HG03108 (cell line): ENCODE results near the gene FAM13C.
"Not testable (repeated sequence)": the region's sequence is repeated elsewhere in the genome, so short reads cannot be mapped to it uniquely, and the experiment has no call there.

Experiments used
- ATAC-seq: cut with Tn5 transposase; IDR thresholded peaks from one replicate; pipeline ENCODE4 v1.9.1; 2021; ENCODE audit warnings: moderate library complexity; ENCODE audit not compliant: unreplicated experiment

Gene FAM13C

DNA sequence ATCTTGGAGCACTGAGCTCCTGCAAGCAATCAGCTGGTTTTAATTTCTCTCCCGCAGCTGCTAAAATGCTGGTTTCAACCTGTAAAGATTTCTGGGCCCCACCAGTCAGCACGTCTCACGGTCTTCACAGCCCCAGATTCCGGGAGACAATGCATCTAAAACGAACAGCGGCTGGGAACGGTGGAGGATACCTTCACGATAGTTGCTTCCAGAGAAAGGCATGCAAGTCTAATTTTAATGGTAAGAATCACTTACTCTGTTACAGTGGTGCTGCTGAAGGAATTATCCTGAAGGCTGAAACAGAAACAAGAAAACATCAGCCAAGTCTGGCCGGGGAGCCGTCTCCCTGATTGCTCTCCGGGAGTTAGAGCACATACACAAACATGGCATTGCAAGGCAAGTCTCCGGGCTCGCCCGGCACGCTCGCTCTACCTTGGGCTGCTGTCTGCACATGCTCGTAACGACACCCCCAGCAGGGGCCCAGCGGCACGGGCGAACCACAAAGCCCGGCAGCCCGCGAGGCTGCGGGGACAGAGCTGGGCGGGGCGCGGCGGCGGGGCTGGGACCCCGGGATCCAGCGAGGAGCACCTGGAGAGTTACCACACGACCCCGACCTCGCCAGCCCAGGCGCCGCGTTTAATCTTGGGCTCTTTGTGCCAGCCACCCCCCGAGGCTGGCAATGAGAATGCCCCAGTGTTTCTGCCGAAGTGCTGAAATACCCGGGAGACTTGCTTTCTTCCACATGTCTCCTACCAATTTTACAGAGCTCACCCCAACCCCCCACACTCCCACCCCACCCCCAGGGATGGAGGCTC, at the start of gene FAM13C:
Gene FAM13C, minus strand, starts transcription at position 406 of the 815 bp plus-strand sequence. Its CDS starts 89 bp downstream, at position 317.
- ATAC-seq: no peak

DNA sequence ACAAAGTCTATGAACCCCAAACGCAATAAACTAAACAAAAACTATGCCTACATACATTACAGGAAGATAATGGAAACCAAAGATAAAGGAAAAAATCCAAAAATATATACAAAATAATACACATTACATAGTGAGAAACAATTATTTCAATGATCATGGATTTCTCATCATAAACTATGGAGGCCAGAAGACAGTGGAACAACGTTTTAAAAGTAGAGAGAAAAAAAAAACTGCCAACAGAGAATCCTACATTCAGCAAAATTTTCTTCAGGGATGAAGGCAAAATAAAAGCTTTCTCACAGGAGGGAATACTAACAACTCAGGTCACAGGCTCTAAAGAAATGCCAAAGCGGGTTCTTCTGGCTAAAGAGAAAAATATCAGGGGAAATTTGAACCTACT, 42.9 kb upstream of the FAM13C start:
- no peak for ATAC-seq

DNA sequence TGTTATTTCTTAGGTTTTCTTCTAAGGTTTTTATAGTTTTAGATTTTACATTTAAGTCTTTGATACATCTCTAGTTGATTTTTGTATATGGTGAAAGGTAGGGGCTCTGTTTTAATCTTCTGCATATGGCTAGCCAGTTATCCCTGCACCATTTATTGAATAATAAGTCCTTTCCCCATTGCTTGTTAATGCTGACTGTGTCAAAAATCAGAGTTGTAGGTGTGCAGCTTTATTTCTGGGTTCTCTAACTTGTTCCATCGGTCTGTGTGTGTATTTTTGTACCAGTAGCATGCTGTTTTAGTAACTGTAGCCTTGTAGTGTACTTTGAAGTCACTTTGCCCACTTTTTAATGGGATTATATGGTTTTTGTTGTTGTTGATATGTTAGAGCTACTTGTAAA, 37.9 kb upstream of the FAM13C start:
- ATAC-seq: no peak

- not testable (repeated sequence) for ATAC-seq
Observed at GRCh38 chr10:59399329-59399728, 37.0 kb upstream of the FAM13C start.

DNA sequence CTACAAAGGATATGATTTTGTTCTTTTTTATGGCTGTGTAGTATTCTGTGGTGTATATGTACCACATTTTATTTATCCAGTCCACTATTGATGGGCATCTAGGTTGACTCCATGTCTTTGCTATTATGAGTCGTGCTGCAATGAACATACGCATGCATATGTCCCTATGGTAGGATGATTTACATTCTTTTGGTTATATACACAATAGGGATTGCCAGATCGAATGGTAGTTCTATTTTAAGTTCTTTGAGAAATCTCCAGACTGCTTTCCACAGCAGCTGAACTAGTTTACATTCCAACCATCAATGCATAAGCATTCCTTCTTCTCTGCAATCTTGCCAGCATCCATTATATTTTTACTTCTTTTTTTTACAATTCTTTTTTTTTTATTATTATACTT, 35.6 kb upstream of the FAM13C start:
- ATAC-seq: no peak

DNA sequence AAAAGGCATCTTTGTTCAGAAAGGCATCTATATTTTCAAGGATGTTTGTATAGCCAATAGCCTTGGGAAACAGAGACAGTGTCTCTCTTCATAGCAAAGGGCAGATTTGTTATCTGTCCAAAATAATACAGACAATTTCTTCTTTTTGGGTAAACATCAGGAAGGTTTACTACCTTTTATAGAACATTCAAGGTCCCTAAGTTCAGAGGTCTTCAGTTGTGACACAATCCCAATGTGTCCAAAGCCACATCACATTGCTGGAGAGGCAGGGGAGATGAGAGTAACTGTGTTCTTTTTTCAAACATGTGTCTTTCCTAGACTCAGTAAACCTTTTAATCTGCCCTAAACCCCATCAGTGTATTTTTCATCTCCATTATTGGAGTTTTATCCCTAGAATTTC, 33.6 kb upstream of the FAM13C start:
- ATAC-seq: no peak

DNA sequence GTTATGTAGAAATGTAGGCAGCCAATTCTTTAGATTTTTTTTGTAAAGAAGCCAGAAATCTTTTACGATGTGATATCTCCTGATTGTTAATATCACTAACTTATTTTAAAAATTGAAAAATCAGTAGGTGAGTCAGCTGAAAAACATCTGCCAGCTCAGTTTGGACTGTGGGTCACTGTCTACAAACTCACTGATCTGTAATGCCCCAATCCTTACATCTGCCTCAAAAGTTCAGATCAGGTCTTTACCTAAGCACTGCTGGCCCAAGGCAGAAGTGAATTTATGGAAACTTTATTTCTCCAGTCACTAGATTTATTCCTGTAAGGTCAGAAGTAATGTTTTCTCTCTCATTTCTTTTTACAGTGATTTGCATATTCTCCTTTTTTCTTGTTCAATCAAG, 31.0 kb upstream of the FAM13C start:
- ATAC-seq: no peak

DNA sequence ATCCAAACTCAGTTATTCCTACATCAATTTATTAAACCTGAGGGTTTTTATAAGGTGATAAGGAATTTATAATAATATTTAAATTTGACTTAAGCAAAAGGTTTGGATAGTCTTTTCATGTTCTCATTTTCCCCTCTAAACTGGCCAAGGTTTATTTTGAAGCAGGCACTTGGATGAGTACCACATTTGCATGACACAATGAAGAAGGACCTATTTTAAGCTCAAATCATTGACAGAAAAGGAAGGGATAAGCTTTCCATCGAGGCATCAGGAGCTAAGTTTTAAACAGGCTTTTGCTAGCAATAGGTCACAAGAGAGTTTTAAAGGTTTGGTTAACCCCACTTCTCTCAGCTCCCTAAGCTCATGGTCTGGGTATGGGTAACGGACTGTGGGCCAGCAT, 28.7 kb upstream of the FAM13C start:
- ATAC-seq: no peak

- ATAC-seq: no peak
Observed at GRCh38 chr10:59388671-59388976, 26.3 kb upstream of the FAM13C start.

GRCh38 chr10:59387951-59388670, 25.8 kb upstream of the FAM13C start:
- no peak for ATAC-seq

DNA sequence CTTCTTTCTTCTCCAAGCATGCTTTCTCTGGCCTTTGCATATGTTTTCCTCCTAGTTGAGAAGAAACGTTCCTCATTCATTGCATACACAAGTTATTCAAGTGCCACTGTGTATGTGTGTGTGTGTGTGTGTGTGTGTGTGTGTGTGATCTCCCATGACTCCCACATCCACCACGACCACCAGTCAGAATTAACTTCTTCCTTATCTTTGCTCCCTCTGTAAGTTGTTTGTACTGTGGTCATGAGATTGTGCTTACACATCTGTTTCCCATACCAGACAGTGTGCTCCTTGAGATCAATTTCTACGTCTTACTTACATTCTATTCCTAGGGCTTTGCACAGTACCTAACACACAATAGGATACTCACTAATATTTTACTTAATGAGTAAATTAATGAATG, 22.4 kb upstream of the FAM13C start:
- no peak for ATAC-seq

DNA sequence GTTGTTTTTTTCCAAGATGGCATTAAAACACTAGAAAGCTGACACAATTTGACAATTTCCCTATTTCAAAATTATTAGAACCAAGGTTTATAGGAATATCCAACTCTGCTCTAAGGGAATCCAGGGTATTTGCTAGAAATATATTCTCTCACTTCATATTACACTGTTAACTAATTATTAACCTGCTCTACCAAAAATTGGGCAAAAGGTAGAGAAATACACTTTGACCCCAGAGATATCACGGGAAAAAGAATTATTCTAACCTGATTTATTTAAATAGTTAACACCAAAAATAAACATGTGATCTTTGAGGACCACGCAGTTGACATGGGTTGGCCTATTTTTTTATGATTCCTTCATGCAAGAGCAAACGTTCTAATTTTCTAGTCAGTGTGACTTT, 21.6 kb upstream of the FAM13C start:
- no peak for ATAC-seq

GRCh38 chr10:59383436-59383835, 21.1 kb upstream of the FAM13C start:
- ATAC-seq: no peak

DNA sequence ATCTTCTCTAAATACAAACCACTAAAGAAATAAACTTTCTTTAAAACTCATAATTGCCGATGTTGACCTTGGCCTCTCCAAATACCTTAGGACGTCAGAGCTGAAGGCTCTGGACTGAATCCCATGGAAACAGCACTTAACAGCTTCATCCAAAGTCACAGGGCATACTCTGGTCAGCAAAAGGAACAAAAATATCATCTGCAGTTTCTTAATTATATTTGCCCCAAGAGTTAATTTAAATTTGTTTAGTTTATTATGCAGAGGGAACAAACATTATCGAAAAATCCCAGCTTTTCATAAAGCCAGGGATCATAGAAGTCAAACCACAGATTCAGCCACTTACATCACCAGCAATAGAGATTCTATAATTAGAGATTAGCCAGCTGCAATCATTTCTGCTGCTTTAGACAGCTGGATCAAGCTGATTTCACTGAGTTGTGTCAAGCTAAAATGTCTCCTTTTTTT, 20.5 kb upstream of the FAM13C start:
- ATAC-seq: no peak

DNA sequence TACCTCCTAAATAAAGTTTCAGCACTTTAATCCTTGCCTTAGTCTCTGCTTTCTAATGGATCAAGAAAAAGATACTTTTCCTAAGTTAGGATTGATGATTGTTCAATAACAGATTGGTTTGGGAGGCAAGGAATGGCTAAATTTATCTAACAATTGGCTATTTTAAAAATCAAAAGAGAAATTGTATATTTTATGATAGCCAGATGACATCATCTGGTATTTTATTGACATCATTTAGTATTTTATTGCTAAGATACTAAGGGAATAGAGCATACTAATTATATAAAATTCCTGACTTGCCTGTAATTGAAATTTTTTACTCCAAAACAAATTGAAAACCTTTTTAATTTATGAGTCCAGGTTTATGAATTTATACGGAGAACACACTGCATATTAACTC, 19.3 kb upstream of the FAM13C start:
- ATAC-seq: no peak

GRCh38 chr10:59376846-59377245, 14.5 kb upstream of the FAM13C start:
- no peak for ATAC-seq

DNA sequence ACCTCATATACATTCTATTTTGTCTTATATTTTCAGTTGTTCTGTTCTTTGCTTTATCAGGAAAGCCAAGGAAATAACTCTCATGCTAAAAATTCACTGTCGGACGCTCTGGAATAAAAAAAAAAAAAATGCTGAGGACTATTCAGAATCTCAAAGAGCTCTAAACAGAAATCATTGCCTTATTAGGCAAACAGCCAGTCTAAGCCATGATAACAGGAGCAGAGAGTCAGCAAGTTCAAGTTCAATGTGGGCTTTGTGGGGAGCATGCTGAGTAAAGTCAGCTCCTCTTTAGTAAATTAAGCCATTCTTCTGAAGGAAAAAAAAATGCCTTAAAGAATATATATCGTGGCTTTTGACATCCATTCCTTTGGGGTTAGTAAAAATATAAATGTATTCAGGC, 13.6 kb upstream of the FAM13C start:
- no peak for ATAC-seq

GRCh38 chr10:59374916-59375315, 12.6 kb upstream of the FAM13C start:
- no peak for ATAC-seq

DNA sequence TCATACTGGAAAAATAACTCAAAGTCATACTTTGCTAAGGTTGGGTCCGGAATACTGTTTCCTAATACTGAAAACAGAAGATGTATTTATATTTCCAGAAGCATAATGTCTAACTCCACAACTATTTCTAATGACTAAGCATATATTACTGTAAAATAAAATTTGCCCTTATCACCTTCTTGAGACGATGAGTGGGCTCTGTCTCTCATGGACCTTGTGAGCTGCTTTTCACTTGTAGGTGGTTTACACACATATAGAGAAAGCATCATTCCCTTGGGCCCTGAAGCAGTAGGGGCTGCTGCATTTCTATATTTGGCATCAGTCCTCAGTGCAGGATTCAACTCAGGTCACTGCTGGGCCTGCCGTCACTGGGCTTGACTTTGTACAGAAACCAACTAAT, 10.7 kb upstream of the FAM13C start:
- no peak for ATAC-seq

GRCh38 chr10:59372543-59372942, 10.2 kb upstream of the FAM13C start:
- ATAC-seq: no peak

DNA sequence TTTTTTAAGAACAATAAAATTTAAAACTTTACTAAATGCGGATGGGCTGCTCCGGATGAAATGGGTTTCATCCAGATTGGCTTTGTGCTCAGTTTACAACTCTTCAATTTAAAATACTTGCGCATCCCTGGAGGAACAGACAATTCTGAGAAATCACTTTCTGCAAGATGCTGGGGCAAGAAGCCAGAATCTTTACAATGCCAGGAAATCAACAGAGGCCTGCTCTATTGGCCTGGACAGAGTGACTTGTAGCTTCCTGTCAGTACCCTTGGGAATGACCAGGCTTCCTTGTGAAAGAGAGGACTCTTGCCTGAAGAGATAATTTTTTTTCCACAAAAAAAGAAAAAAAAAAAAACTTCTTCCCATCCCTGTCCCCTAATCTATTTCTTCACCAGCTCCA, 3.9 kb upstream of the FAM13C start:
- ATAC-seq: no peak

DNA sequence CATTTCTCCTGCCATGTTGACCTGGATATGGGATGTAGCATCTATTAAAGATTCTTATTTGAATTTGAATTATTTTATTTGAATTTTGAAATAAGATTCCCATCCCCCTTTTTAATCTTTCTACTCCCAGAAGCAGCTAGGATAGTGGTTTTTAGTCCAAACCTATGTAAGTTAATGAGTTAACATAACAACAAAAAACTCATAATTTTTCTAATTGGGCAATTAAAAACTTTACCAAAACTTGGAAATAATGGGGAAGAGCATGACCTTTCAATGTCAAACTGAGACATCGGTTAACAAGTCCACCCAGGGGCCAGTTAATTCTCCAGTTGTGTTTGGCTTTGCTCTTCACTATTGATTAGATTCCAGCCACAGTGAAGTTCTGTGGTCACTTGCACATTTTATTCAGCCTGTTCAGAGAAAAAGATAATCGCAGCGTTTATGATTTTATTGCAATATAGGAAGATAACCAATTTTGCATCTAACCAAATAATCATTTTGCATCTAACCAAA, 1.2 kb upstream of the FAM13C start:
- no peak for ATAC-seq
